Activated T-helper 1 cell treated with anti-CD3 and anti-CD28 coated beads, Interleukin-12 subunit alpha, Interleukin-12 subunit beta, Interleukin-2, Interleukin-4 antibody, amounts not matched to agents 30 ng/mL and 10 ng/mL and 1 ng/mL, durations not matched to agents 14 hours and 24 hours and 36 hours (primary cell): ENCODE measurements around the gene IPO5. TPM values are rescaled to one million over a fixed set of nuclear protein-coding genes. Genes with fewer than 3 reads are reported as not detected.
"Not testable (repeated sequence)": the region's sequence is repeated elsewhere in the genome, so short reads cannot be mapped to it uniquely, and the experiment has no call there.

Experiments
- DNase-seq: peaks from one replicate; pipeline ENCODE4 v3.0.0; 2021; ENCODE audit warnings: low spot score
- H3K27ac Mint-ChIP-seq: one replicate; pipeline ENCODE4 v1.8.0; 2021; ENCODE audit warnings: mild to moderate bottlenecking, mixed read lengths
- H3K27me3 Mint-ChIP-seq: one replicate; pipeline ENCODE4 v1.8.0; 2022; ENCODE audit warnings: mild to moderate bottlenecking, moderate library complexity, mixed read lengths; ENCODE audit not compliant: insufficient read depth
- H3K36me3 Mint-ChIP-seq: one replicate; pipeline ENCODE4 v1.8.0; 2021; ENCODE audit warnings: low read depth, mixed read lengths
- H3K4me1 Mint-ChIP-seq: one replicate; pipeline ENCODE4 v1.8.0; 2021; ENCODE audit warnings: low read depth, mixed read lengths
- H3K4me3 Mint-ChIP-seq: one replicate; pipeline ENCODE4 v1.8.0; 2021; ENCODE audit warnings: mild to moderate bottlenecking, moderate library complexity, mixed read lengths
- H3K9me3 Mint-ChIP-seq: one replicate; pipeline ENCODE4 v1.8.0; 2021; ENCODE audit warnings: mixed read lengths
- intact Hi-C: fragments of 100-400 bp; cut with micrococcal nuclease; formaldehyde crosslinking; loops from one replicate; pipeline ENCODE4 v1.15.1; 2024
- total RNA-seq: library from RNA; stranded (reverse); gene quantifications from 2 replicates; pipeline ENCODE4 v1.2.3, GENCODE V29; 2022

Gene IPO5
- total RNA-seq, 1 donor from 2014 or later, result 210 TPM

- Mint-ChIP-seq H3K27me3 (peaks cover 7% of the 10 kb centered on the region), H3K36me3 (no peaks in the 10 kb centered on the region), H3K9me3 (no peaks in the 10 kb centered on the region), H3K4me1 (no peaks in the 10 kb centered on the region), H3K27ac (no peak overlapping the region), H3K4me3 (no peak overlapping the region)
- intact Hi-C loops, result no loop called here
- no peak for DNase-seq
Observed at GRCh38 chr13:97935071-97935470, 18.4 kb upstream of the IPO5 start.

- peaks cover 7% of the 10 kb centered on the region for H3K27me3 Mint-ChIP-seq
- no peaks in the 10 kb centered on the region for H3K36me3 Mint-ChIP-seq
- H3K9me3 Mint-ChIP-seq, result no peaks in the 10 kb centered on the region
- no peaks in the 10 kb centered on the region for H3K4me1 Mint-ChIP-seq
- no peak overlapping the region for H3K27ac Mint-ChIP-seq
- intact Hi-C loops, result no loop called here
- no peak for DNase-seq
- H3K4me3 Mint-ChIP-seq, result no peak overlapping the region
Observed at GRCh38 chr13:97936036-97936435, 17.4 kb upstream of the IPO5 start.

GRCh38 chr13:97938706-97939475, 14.6 kb upstream of the IPO5 start:
- Mint-ChIP-seq H3K36me3 (no peaks in the 10 kb centered on the region), H3K9me3 (no peaks in the 10 kb centered on the region), H3K27me3 (peaks cover 2% of the 10 kb centered on the region), H3K4me1 (no peaks in the 10 kb centered on the region), H3K27ac (no peak overlapping the region), H3K4me3 (no peak overlapping the region)
- intact Hi-C loops, result no loop called here
- no peak for DNase-seq

- H3K4me3 Mint-ChIP-seq, result no peak overlapping the region
- no peaks in the 10 kb centered on the region for H3K36me3 Mint-ChIP-seq
- intact Hi-C loops, result no loop called here
- peaks cover 4% of the 10 kb centered on the region for H3K27me3 Mint-ChIP-seq
- no peak overlapping the region for H3K27ac Mint-ChIP-seq
- no peaks in the 10 kb centered on the region for H3K9me3 Mint-ChIP-seq
- no peaks in the 10 kb centered on the region for H3K4me1 Mint-ChIP-seq
- no peak for DNase-seq
Observed at GRCh38 chr13:97944396-97945029, 9.0 kb upstream of the IPO5 start.

GRCh38 chr13:97945342-97945741, 8.1 kb upstream of the IPO5 start:
- no peak for DNase-seq
- no peak overlapping the region for H3K4me3 Mint-ChIP-seq
- H3K9me3 Mint-ChIP-seq, result peaks cover 3% of the 10 kb centered on the region
- no peak overlapping the region for H3K27ac Mint-ChIP-seq
- peaks cover 2% of the 10 kb centered on the region for H3K27me3 Mint-ChIP-seq
- no peaks in the 10 kb centered on the region for H3K4me1 Mint-ChIP-seq
- intact Hi-C loops, result no loop called here
- H3K36me3 Mint-ChIP-seq, result no peaks in the 10 kb centered on the region

- Mint-ChIP-seq H3K4me3 (no peak overlapping the region), H3K9me3 (peaks cover 5% of the 10 kb centered on the region)
Observed at GRCh38 chr13:97945792-97946419, 7.6 kb upstream of the IPO5 start.

GRCh38 chr13:97946951-97947588, 6.4 kb upstream of the IPO5 start:
- Mint-ChIP-seq H3K4me1 (no peaks in the 10 kb centered on the region), H3K27me3 (peaks cover 2% of the 10 kb centered on the region), H3K4me3 (no peak overlapping the region), H3K27ac (no peak overlapping the region), H3K36me3 (no peaks in the 10 kb centered on the region), H3K9me3 (peaks cover 5% of the 10 kb centered on the region)
- intact Hi-C loops, result no loop called here
- DNase-seq, result no peak

More at GRCh38 chr13:97945792-97946419, 7.6 kb upstream of the IPO5 start:
- DNase-seq, result no peak
- H3K36me3 Mint-ChIP-seq, result no peaks in the 10 kb centered on the region
- H3K4me1 Mint-ChIP-seq, result no peaks in the 10 kb centered on the region
- peaks cover 2% of the 10 kb centered on the region for H3K27me3 Mint-ChIP-seq
- intact Hi-C loops, result no loop called here
- H3K27ac Mint-ChIP-seq, result no peak overlapping the region

GRCh38 chr13:97948041-97948440, 5.4 kb upstream of the IPO5 start:
- intact Hi-C loops, result no loop called here
- no peaks in the 10 kb centered on the region for H3K4me1 Mint-ChIP-seq
- peaks cover 5% of the 10 kb centered on the region for H3K9me3 Mint-ChIP-seq
- H3K27ac Mint-ChIP-seq, result no peak overlapping the region
- no peak for DNase-seq
- peaks cover 2% of the 10 kb centered on the region for H3K27me3 Mint-ChIP-seq
- H3K4me3 Mint-ChIP-seq, result no peak overlapping the region
- no peaks in the 10 kb centered on the region for H3K36me3 Mint-ChIP-seq

- H3K4me1 Mint-ChIP-seq, H3K36me3 Mint-ChIP-seq, H3K9me3 Mint-ChIP-seq, H3K4me3 Mint-ChIP-seq, DNase-seq, intact Hi-C loops, H3K27ac Mint-ChIP-seq, H3K27me3 Mint-ChIP-seq: not testable (repeated sequence)
Observed at GRCh38 chr13:97949316-97949715, 4.2 kb upstream of the IPO5 start.

GRCh38 chr13:97951376-97951775, 2.1 kb upstream of the IPO5 start:
- no peaks in the 10 kb centered on the region for H3K4me1 Mint-ChIP-seq
- H3K27me3 Mint-ChIP-seq, result no peaks in the 10 kb centered on the region
- H3K4me3 Mint-ChIP-seq, result no peak overlapping the region
- intact Hi-C loops, result no loop called here
- H3K27ac Mint-ChIP-seq, result no peak overlapping the region
- H3K36me3 Mint-ChIP-seq, result no peaks in the 10 kb centered on the region
- DNase-seq, result no peak
- peaks cover 5% of the 10 kb centered on the region for H3K9me3 Mint-ChIP-seq

GRCh38 chr13:97952831-97953230, 644 bp upstream of the IPO5 start:
- intact Hi-C loops, H3K9me3 Mint-ChIP-seq, DNase-seq, H3K36me3 Mint-ChIP-seq, H3K4me1 Mint-ChIP-seq, H3K27ac Mint-ChIP-seq, H3K4me3 Mint-ChIP-seq, H3K27me3 Mint-ChIP-seq: not testable (repeated sequence)

- intact Hi-C loops, result no loop called here
Observed at GRCh38 chr13:97961340-97961739, 7.9 kb downstream of the IPO5 start.

GRCh38 chr13:97962887-97963286, 9.4 kb downstream of the IPO5 start:
- H3K27ac Mint-ChIP-seq, result no peak overlapping the region
- DNase-seq, result no peak
- H3K4me1 Mint-ChIP-seq, result no peaks in the 10 kb centered on the region
- H3K9me3 Mint-ChIP-seq, result no peaks in the 10 kb centered on the region
- intact Hi-C loops, result no loop called here
- H3K4me3 Mint-ChIP-seq, result no peak overlapping the region
- no peaks in the 10 kb centered on the region for H3K36me3 Mint-ChIP-seq
- peaks cover 11% of the 10 kb centered on the region for H3K27me3 Mint-ChIP-seq

More at GRCh38 chr13:97961340-97961739, 7.9 kb downstream of the IPO5 start:
- no peaks in the 10 kb centered on the region for H3K36me3 Mint-ChIP-seq
- H3K27ac Mint-ChIP-seq, result no peak overlapping the region
- DNase-seq, result no peak
- no peak overlapping the region for H3K4me3 Mint-ChIP-seq
- no peaks in the 10 kb centered on the region for H3K4me1 Mint-ChIP-seq
- peaks cover 8% of the 10 kb centered on the region for H3K27me3 Mint-ChIP-seq
- H3K9me3 Mint-ChIP-seq, result no peaks in the 10 kb centered on the region
